ENCODE results near the gene STOX1.
"Not testable (repeated sequence)": the region's sequence is repeated elsewhere in the genome, so short reads cannot be mapped to it uniquely, and the experiment has no call there.

STOX1 gene

GRCh38 chr10:68831961-68832455, 4.7 kb downstream of the STOX1 start:
- DNase-seq = no peak

GRCh38 chr10:68832601-68833000, 5.3 kb downstream of the STOX1 start:
- DNase-seq = no peak

- DNase-seq = no peak
Measured at GRCh38 chr10:68837626-68838322, 10.4 kb downstream of the STOX1 start.

GRCh38 chr10:68840650-68841049, 13.3 kb downstream of the STOX1 start:
- not testable (repeated sequence) for DNase-seq

GRCh38 chr10:68848281-68848680, 20.9 kb downstream of the STOX1 start:
- DNase-seq = no peak

- no peak for DNase-seq
Measured at GRCh38 chr10:68848806-68849205, 21.5 kb downstream of the STOX1 start.

GRCh38 chr10:68856352-68856751, 29.0 kb downstream of the STOX1 start:
- no peak for DNase-seq

- DNase-seq = no peak
Measured at GRCh38 chr10:68857005-68857404, 29.7 kb downstream of the STOX1 start.

GRCh38 chr10:68861253-68861652, 33.9 kb downstream of the STOX1 start:
- DNase-seq = no peak

GRCh38 chr10:68864611-68865010, 37.3 kb downstream of the STOX1 start:
- DNase-seq = no peak

- not testable (repeated sequence) for DNase-seq
Measured at GRCh38 chr10:68868173-68868572, 40.8 kb downstream of the STOX1 start.

GRCh38 chr10:68869623-68870022, 42.3 kb downstream of the STOX1 start:
- DNase-seq = no peak

GRCh38 chr10:68870061-68870460, 42.7 kb downstream of the STOX1 start:
- DNase-seq = no peak

GRCh38 chr10:68870545-68871104, 43.3 kb downstream of the STOX1 start:
- no peak for DNase-seq

GRCh38 chr10:68871105-68871711, 43.9 kb downstream of the STOX1 start:
- DNase-seq = no peak

GRCh38 chr10:68871731-68872342, 44.5 kb downstream of the STOX1 start:
- DNase-seq = no peak

GRCh38 chr10:68876246-68877138, 49.2 kb downstream of the STOX1 start:
- DNase-seq = no peak

GRCh38 chr10:68877482-68878110, 50.3 kb downstream of the STOX1 start:
- DNase-seq = no peak

- DNase-seq = no peak
Measured at GRCh38 chr10:68878496-68878895, 51.2 kb downstream of the STOX1 start.

- DNase-seq = no peak
Measured at GRCh38 chr10:68879628-68880027, 52.3 kb downstream of the STOX1 start.

- DNase-seq = no peak
Measured at GRCh38 chr10:68880181-68880580, 52.9 kb downstream of the STOX1 start.

GRCh38 chr10:68895041-68895440, 67.7 kb downstream of the STOX1 start:
- DNase-seq = no peak
